ENCODE data around the gene IER2.

DNA sequence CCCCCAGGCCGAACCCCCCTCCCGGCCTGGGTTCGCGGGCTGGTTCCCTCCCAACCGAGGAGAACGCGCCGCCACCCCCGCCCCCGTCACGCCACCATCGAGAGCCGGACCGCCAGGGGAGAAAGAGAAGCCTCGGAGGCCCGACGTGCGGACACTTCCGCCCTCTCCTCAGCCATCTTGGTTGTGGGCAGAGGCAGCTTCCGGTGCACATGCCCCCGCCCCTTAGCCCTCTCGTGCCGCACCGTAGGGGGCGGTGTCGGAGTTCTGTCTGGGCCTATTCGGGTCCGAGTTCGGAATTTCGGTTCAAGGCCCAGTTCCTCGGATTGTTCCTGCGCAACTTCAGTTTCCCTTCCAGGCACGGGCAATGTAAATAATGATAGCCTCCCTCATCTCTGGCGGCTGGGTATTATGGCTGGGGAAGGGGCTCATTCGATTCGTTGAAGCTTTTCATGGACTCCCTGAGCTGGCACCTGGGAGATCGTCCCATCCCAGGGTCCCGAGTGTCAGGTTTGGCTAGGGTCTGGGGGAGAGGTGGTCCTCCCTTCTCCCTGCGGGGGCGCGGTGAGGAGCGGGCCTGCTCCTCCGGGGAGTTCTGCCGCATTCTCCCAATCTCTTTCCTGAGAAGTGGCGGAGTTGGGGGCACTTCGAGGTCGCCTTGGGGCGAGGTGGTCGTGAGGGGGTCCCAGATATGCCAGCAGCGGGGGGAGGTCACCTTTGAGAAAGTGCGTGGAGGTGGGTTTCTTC is at the start of gene IER2, which contains the start of gene STX10:
- peak; percentile 64 for TF ChIP-seq CTCF (conservative IDR thresholded peaks at IDR 0.05; ENCODE audit: low read depth, low read length)
- TF ChIP-seq RCOR1 (IDR thresholded peaks at IDR 0.05; ENCODE audit: insufficient replicate concordance, low read length) = no peak
- TF ChIP-seq POLR2A (IDR thresholded peaks at IDR 0.05; ENCODE audit: low read depth, low read length) = peak; percentile 87
- peak; percentile 38; the same call in 1 of the 2 replicates for TF ChIP-seq CEBPB (IDR thresholded peaks at IDR 0.05; ENCODE audit: low read depth, low read length)
- TF ChIP-seq RFX5 (IDR thresholded peaks at IDR 0.05; ENCODE audit: low read depth, low read length) = no peak
- peak; percentile 43 for TF ChIP-seq RAD21 (IDR thresholded peaks at IDR 0.05; ENCODE audit: low read length)
- TF ChIP-seq FOS (IDR thresholded peaks at IDR 0.05; ENCODE audit: low read depth, low read length) = no peak
- no peak; the same call in 1 of the 2 replicates for TF ChIP-seq MXI1 (IDR thresholded peaks at IDR 0.05; ENCODE audit: borderline replicate concordance, low read depth, low read length)
- TF ChIP-seq, protein P1, sequence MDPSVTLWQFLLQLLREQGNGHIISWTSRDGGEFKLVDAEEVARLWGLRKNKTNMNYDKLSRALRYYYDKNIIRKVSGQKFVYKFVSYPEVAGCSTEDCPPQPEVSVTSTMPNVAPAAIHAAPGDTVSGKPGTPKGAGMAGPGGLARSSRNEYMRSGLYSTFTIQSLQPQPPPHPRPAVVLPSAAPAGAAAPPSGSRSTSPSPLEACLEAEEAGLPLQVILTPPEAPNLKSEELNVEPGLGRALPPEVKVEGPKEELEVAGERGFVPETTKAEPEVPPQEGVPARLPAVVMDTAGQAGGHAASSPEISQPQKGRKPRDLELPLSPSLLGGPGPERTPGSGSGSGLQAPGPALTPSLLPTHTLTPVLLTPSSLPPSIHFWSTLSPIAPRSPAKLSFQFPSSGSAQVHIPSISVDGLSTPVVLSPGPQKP (IDR thresholded peaks at IDR 0.05; ENCODE audit: borderline replicate concordance, low read depth, low read length) = peak; percentile 58; the same call in 1 of the 2 replicates

All from IMR-90 (cell line).